Naive B cell (primary cell): Measurements from ENCODE around the gene ATP2A3. TPM values are rescaled to one million over a fixed set of nuclear protein-coding genes. Genes with fewer than 3 reads are reported as not detected.

Experiments used
- ATAC-seq, 2 donors: fragments of 150-1000 bp; cut with Tn5 transposase; 2 replicates each; pipeline ENCODE4 v1.10.0; 2021; ENCODE audit warnings: low read depth in 2 of 2, mild to moderate bottlenecking in 2 of 2, moderate library complexity in 2 of 2
- DNase-seq: peaks from one replicate; pipeline ENCODE4 v3.0.0; 2022
- H3K27ac Mint-ChIP-seq, 6 donors: one replicate each; pipeline ENCODE4 v1.8.0; 2020 to 2022; ENCODE audit warnings: mild to moderate bottlenecking in 6 of 6, mixed read lengths in 6 of 6, moderate library complexity in 5 of 6, inconsistent platforms in 2 of 6
- H3K27me3 Mint-ChIP-seq, 3 donors: one replicate each; pipeline ENCODE4 v1.8.0; 2021 to 2022; ENCODE audit warnings: mixed read lengths in 3 of 3, mild to moderate bottlenecking in 1 of 3
- H3K36me3 Mint-ChIP-seq, 2 donors: one replicate each; pipeline ENCODE4 v1.8.0; 2020 to 2022; ENCODE audit warnings: mixed read lengths in 2 of 2, inconsistent platforms in 1 of 2, mild to moderate bottlenecking in 1 of 2
- H3K4me1 Mint-ChIP-seq, 3 donors: one replicate each; pipeline ENCODE4 v1.8.0; 2020 to 2022; ENCODE audit warnings: mixed read lengths in 3 of 3, inconsistent platforms in 1 of 3, mild to moderate bottlenecking in 1 of 3, moderate library complexity in 1 of 3
- H3K4me3 Mint-ChIP-seq, 8 donors: one replicate each; pipeline ENCODE4 v1.8.0; 2020 to 2022; ENCODE audit warnings: mild to moderate bottlenecking in 8 of 8, mixed read lengths in 8 of 8, moderate library complexity in 8 of 8, inconsistent platforms in 2 of 8
- H3K9me3 Mint-ChIP-seq, 7 donors: one replicate each; pipeline ENCODE4 v1.8.0; 2020 to 2022; ENCODE audit warnings: mixed read lengths in 7 of 7, mild to moderate bottlenecking in 5 of 7, inconsistent platforms in 2 of 7, moderate library complexity in 1 of 7
- polyA plus RNA-seq, 6 donors: library from polyadenylated mRNA; unstranded; fragments of 300-500 nt; fragmentation: Illumina TruSeq; gene quantifications; one replicate each; pipeline ENCODE4 v1.2.3, GENCODE V29; 2021; ENCODE audit warnings: low read depth in 6 of 6

Gene ATP2A3
- polyA plus RNA-seq, 6 donors from 2014 or later, result 68.7 to 180 (median 94.2) TPM

DNA sequence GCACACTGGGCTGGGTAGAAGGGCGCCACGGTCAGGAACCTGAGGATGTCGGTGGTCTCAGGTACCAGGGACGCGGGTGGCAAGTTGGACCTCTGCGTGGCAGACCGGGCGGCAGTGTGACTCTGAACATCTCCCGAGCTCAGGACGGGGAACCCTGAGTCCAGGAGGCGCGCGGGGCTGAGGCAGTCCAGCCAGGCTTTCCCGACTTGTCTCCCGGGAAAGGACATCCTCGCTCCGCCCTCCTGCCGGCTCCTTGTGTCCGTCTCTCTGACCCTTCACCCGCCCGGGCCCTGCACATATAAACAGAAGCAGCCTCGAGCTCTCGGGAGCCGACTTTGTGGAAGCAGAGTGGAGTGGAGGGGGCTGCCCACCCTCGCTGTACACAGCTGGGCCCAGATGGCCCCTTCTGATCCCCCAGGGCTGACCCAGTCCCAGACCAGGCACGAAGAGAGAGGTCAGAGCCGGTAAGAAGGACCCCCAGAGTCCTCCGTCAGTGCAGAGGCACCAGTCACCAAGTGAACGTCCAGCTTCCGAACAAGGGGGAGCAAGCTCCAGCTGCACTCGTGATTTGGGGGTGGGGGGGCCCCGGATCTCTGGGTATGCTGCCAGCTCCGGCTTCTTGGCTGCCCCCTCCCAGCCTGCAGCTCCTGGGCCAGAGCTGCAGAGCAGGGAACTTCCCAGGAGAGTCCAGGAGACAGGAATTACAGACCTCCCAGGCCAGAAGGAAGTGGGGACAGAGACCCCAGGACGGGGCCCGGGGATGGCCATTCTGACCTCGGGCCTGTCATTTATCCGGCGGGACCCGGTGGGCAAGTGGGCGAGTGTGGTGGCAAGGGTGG lies 39.5 kb downstream of the ATP2A3 start:
- peak overlapping the region; percentile 71 to 95 (median 92) for H3K27ac Mint-ChIP-seq
- ATAC-seq (no peak), DNase-seq (no peak)
- no peaks in the 10 kb centered on the region for H3K9me3 Mint-ChIP-seq
- no peak overlapping the region for H3K4me3 Mint-ChIP-seq
- H3K4me1 Mint-ChIP-seq, result peaks cover 29 to 43% (median 31%) of the 10 kb centered on the region in 3 donors
- H3K36me3 Mint-ChIP-seq, result peaks cover 0 to 9% of the 10 kb centered on the region in 2 donors
- no peaks in the 10 kb centered on the region for H3K27me3 Mint-ChIP-seq

DNA sequence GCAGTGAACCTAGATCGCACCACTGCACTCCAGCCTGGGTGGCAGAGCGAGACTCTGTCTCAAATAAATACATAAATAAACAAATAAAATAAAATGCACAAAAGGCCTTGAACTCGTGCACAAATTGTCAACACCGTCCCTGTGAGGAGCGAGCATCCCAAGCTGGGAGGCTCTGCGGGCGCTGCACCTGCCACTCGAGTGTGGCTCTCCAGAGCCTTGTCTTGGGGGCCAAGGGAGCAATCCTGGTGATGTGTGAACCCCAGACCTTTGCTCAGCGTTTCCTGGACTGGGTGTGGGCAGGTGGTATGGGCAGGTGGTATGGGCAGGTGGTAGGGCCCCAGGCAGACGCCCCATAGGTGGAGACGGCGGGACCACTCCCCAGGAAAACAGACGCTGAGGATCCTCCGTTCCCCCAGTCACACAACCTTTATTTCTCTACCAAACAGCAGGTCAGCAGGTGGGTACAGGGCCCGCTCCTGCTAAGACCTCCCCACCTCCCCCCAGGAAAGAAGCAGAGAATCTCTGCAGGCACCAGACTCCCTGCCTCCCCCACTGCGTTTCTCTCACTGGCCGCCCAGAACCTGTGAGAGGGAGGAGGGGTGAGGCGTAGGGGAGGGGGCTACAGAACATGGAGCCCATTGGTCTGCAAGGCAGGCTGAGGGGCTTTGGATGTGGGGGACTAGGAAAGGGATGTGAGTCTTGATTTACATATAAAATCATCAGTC lies 40.6 kb downstream of the ATP2A3 start:
- Mint-ChIP-seq H3K4me1 (peaks cover 29 to 47% (median 31%) of the 10 kb centered on the region in 3 donors), H3K27ac (peak overlapping the region in 4 of 6 donors; percentile 81 to 92 (median 88)), H3K4me3 (peak overlapping the region in 1 of 8 donors; percentile 53), H3K27me3 (no peaks in the 10 kb centered on the region), H3K36me3 (peaks cover 0 to 9% of the 10 kb centered on the region in 2 donors), H3K9me3 (no peaks in the 10 kb centered on the region)
- DNase-seq, result no peak
- ATAC-seq, result no peak

DNA sequence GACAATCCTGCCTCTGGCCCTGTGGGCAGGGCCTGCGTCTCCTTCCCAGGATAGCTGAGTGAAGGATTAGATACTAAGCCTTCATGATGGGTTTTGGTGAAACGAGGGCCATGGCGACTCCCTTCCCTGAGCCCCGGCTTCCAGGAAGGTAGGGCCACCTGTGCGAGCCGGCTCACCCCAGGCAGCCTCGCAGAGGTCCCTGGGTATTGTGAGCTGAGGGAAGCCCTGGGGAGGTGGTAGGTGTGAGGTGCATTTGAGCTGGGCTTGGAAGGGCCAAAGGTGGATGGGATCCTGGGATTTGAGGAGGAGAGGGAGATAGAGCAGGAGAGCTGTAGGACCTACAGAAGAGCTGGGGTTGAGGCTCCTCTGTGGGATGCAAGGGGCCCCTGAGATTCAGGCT lies 41.5 kb downstream of the ATP2A3 start:
- Mint-ChIP-seq H3K9me3 (no peaks in the 10 kb centered on the region), H3K27ac (peak overlapping the region; percentile 30 to 95 (median 87)), H3K27me3 (no peaks in the 10 kb centered on the region), H3K36me3 (peaks cover 0 to 9% of the 10 kb centered on the region in 2 donors), H3K4me1 (peaks cover 26 to 51% (median 31%) of the 10 kb centered on the region in 3 donors), H3K4me3 (peak overlapping the region in 2 of 8 donors; percentile 64 to 70)
- ATAC-seq (no peak), DNase-seq (no peak)

DNA sequence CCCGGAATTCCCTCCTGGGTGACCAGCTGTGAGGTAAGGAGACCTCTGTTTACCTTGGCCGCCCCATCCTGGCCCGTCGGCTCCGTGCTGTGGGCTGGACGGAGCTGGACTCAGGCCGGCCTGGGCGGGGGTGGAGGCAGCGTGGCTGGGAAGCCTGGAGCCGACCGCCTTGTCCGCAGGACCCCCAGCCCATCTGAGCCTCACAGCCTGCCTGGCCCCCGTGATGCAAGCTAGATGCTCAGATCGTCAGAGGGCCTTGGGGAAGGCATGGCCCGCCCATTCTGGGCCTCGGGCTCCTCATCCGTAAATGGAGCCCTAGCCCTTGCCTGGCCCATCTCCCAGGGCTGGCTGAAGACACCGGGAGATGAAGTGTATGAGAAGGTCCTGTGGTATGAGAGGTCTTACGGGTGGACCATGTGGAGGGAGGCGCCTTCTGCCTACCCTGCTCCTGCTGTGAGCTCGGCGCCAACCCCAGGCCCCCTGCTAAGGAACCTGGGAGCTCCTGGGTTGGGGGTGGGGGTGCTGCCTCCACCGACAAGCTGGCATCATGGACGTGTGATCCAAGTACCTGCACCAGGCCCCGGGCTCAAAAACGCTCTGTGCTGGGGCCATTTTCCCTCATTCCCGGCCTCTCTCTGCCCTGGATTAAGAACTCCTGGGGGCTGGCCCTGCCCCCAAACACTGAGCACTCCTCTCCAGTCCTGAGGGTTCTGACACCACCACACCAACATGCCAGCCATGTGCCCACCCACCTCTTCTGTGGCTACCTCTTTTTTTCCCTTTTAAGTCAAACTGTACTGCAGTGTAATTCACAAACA lies 42.5 kb downstream of the ATP2A3 start:
- peaks cover 0 to 9% of the 10 kb centered on the region in 2 donors for H3K36me3 Mint-ChIP-seq
- H3K27me3 Mint-ChIP-seq, result no peaks in the 10 kb centered on the region
- no peaks in the 10 kb centered on the region for H3K9me3 Mint-ChIP-seq
- H3K4me3 Mint-ChIP-seq, result no peak overlapping the region
- ATAC-seq, result no peak
- peak overlapping the region in 4 of 6 donors; percentile 77 to 92 (median 86) for H3K27ac Mint-ChIP-seq
- peaks cover 36 to 59% (median 41%) of the 10 kb centered on the region in 3 donors for H3K4me1 Mint-ChIP-seq
- no peak for DNase-seq

- Mint-ChIP-seq H3K27me3 (no peaks in the 10 kb centered on the region), H3K4me1 (peaks cover 40 to 63% (median 47%) of the 10 kb centered on the region in 3 donors), H3K36me3 (peaks cover 0 to 9% of the 10 kb centered on the region in 2 donors), H3K9me3 (no peaks in the 10 kb centered on the region), H3K27ac (peak overlapping the region in 4 of 6 donors; percentile 42 to 84 (median 66)), H3K4me3 (peak overlapping the region in 4 of 8 donors; percentile 17 to 62 (median 46))
- DNase-seq (no peak), ATAC-seq (no peak)
Measured at GRCh38 chr17:3921006-3921405, 43.2 kb downstream of the ATP2A3 start.

GRCh38 chr17:3919123-3919624 lies 45.1 kb downstream of the ATP2A3 start:
- ATAC-seq (no peak), DNase-seq (no peak)
- H3K4me1 Mint-ChIP-seq, result peaks cover 48 to 75% (median 58%) of the 10 kb centered on the region in 3 donors
- H3K27me3 Mint-ChIP-seq, result no peaks in the 10 kb centered on the region
- H3K36me3 Mint-ChIP-seq, result no peaks in the 10 kb centered on the region
- no peaks in the 10 kb centered on the region for H3K9me3 Mint-ChIP-seq
- H3K27ac Mint-ChIP-seq, result peak overlapping the region in 3 of 6 donors; percentile 62 to 90 (median 86)
- H3K4me3 Mint-ChIP-seq, result no peak overlapping the region

DNA sequence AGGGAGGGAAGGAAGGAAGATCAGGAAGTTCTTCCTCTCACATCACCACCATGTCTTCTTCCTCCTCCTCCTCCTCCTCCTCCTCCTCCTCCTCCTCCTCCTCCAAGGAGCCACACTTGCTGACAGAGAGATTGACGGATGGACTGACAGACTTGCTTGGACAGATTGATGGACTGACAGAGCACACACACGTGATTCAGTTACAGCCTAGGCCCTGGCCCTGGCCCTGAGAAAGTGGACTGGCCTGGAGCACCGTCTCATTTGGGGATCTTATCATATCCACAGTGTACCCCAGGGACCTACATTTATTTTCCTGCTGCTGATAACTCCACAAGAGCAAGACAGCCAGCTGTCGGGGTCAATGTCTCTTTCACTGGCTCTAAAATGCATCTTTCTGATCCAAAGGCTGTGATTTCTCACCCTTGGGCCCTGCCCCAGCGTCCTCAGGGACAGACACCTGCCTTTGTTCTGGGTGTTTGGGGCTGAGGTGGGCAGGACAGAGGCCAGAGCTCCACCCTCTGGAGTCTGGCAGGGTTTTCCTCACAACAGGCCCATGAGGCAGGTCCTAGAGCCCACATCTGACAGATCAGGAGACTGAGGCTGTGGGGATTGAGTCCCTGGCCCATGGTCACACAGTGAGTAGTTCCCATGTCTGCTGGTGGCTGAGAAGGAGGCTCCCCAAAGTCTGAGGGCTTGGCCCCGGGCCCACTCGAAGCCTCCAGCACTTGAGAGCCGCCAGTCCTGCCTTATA lies 45.7 kb downstream of the ATP2A3 start:
- Mint-ChIP-seq H3K4me3 (peak overlapping the region in 6 of 8 donors; percentile 15 to 74 (median 68)), H3K36me3 (no peaks in the 10 kb centered on the region), H3K27me3 (no peaks in the 10 kb centered on the region), H3K9me3 (no peaks in the 10 kb centered on the region), H3K4me1 (peaks cover 52 to 75% (median 65%) of the 10 kb centered on the region in 3 donors), H3K27ac (peak overlapping the region; percentile 33 to 100 (median 70))
- no peak for ATAC-seq
- DNase-seq, result no peak

GRCh38 chr17:3917391-3917931 lies 46.8 kb downstream of the ATP2A3 start:
- ATAC-seq, result no peak
- Mint-ChIP-seq H3K4me1 (peaks cover 53 to 75% (median 65%) of the 10 kb centered on the region in 3 donors), H3K27me3 (no peaks in the 10 kb centered on the region), H3K27ac (peak overlapping the region; percentile 100), H3K9me3 (no peaks in the 10 kb centered on the region), H3K4me3 (peak overlapping the region; percentile 88 to 97 (median 95)), H3K36me3 (no peaks in the 10 kb centered on the region)
- no peak for DNase-seq

- H3K27me3 Mint-ChIP-seq, result no peaks in the 10 kb centered on the region
- no peaks in the 10 kb centered on the region for H3K9me3 Mint-ChIP-seq
- H3K4me1 Mint-ChIP-seq, result peaks cover 52 to 75% (median 64%) of the 10 kb centered on the region in 3 donors
- no peak for ATAC-seq
- peak; percentile 51 for DNase-seq
- peak overlapping the region; percentile 100 for H3K27ac Mint-ChIP-seq
- peak overlapping the region; percentile 88 to 97 (median 95) for H3K4me3 Mint-ChIP-seq
- no peaks in the 10 kb centered on the region for H3K36me3 Mint-ChIP-seq
Measured at GRCh38 chr17:3916825-3917224, 47.4 kb downstream of the ATP2A3 start.

DNA sequence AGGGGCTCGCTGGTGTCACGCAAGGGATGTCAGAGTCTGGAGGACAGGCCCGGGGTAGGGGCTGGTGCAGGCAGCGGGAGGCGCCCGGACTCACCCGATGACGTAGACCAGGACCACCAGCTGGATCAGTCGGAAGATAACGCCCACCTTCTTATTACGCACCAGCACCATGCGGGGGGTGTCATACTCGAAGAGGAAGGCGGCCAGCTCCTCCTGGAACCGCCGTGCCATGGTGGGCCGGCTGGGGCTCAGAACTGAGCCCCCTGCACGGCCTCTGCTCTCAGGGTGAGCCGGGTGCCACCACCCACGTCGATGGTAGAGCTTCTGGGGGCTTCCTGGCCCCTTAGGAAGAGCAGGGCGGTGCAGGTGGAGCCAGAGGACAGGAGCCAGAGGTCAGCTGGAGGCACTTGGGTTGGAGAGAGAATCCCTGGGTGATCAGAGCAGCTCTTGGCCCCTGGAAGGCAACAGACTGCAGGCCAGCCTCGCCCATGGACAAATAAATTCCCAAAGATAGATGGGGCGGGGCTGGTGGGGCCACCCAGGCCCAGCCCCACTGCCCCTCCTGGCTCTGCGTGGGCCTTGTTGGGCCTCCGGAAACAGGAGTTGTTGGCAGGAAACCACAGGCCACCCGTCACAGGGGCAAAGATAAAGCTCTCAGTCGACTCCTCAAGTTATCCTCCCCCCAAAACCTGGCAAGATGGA lies 48.1 kb downstream of the ATP2A3 start, which contains the start of gene P2RX1:
Gene P2RX1, minus strand, starts transcription at position 471 of the 702 bp plus-strand sequence. Its CDS starts 240 bp downstream, at position 231.
- ATAC-seq, result peak; percentile 20 to 26
- Mint-ChIP-seq H3K27me3 (no peaks in the 10 kb centered on the region), H3K9me3 (no peaks in the 10 kb centered on the region), H3K36me3 (no peaks in the 10 kb centered on the region), H3K27ac (peak within 1 kb of the TSS; percentile 100), H3K4me3 (peak within 1 kb of the TSS; percentile 88 to 97 (median 95)), H3K4me1 (peaks cover 57 to 79% (median 67%) of the 10 kb centered on the region in 3 donors)
- peak; percentile 85 for DNase-seq

GRCh38 chr17:3915581-3915994 lies 48.6 kb downstream of the ATP2A3 start:
- H3K4me3 Mint-ChIP-seq, result peak overlapping the region; percentile 88 to 97 (median 95)
- peak overlapping the region; percentile 100 for H3K27ac Mint-ChIP-seq
- H3K9me3 Mint-ChIP-seq, result no peaks in the 10 kb centered on the region
- ATAC-seq (no peak), DNase-seq (no peak)
- no peaks in the 10 kb centered on the region for H3K36me3 Mint-ChIP-seq
- peaks cover 55 to 79% (median 67%) of the 10 kb centered on the region in 3 donors for H3K4me1 Mint-ChIP-seq
- H3K27me3 Mint-ChIP-seq, result no peaks in the 10 kb centered on the region
